AG10803 (cell line): ENCODE results near the gene PPP1R16B.

ENCODE experiments used
- DNase-seq: peaks from one replicate; pipeline ENCODE4 v3.0.0; 2010; ENCODE audit warnings: low read depth
- H3K4me3 ChIP-seq: 2 replicates; pipeline ENCODE4 v1.5.1; 2011; ENCODE audit warnings: mild to moderate bottlenecking, low read length, control low read depth
- CTCF ChIP-seq: conservative IDR thresholded peaks from 2 replicates; pipeline ENCODE4 v1.5.1; 2011; ENCODE audit warnings: mild to moderate bottlenecking, low read length, control low read depth, inconsistent platforms

Gene PPP1R16B

GRCh38 chr20:38946836-38947235 is 141.3 kb downstream of the PPP1R16B start:
- DNase-seq: no peak
- H3K4me3 ChIP-seq: no peak overlapping the region
- no peak for TF ChIP-seq CTCF

- H3K4me3 ChIP-seq: no peak overlapping the region
- no peak for TF ChIP-seq CTCF
- no peak for DNase-seq
Observed at GRCh38 chr20:38947931-38948362, 142.4 kb downstream of the PPP1R16B start.

- H3K4me3 ChIP-seq: no peak overlapping the region
- DNase-seq: no peak
- TF ChIP-seq CTCF: no peak
Observed at GRCh38 chr20:38950254-38950653, 144.8 kb downstream of the PPP1R16B start.

- TF ChIP-seq CTCF: no peak
- no peak overlapping the region for H3K4me3 ChIP-seq
- DNase-seq: no peak
Observed at GRCh38 chr20:38951611-38952010, 146.1 kb downstream of the PPP1R16B start.

- TF ChIP-seq CTCF: no peak
- no peak overlapping the region for H3K4me3 ChIP-seq
- DNase-seq: no peak
Observed at GRCh38 chr20:38952153-38952552, 146.7 kb downstream of the PPP1R16B start.

- DNase-seq: no peak
- H3K4me3 ChIP-seq: no peak overlapping the region
- TF ChIP-seq CTCF: no peak
Observed at GRCh38 chr20:38953630-38954340, 148.3 kb downstream of the PPP1R16B start.

GRCh38 chr20:38957235-38957876 is 151.9 kb downstream of the PPP1R16B start:
- DNase-seq: no peak
- no peak for TF ChIP-seq CTCF
- no peak overlapping the region for H3K4me3 ChIP-seq
